IMR-90 (cell line): Measurements from ENCODE around the gene WASF1. TPM values are rescaled to one million over a fixed set of nuclear protein-coding genes. Genes with fewer than 3 reads are reported as not detected.

Experiments used
- ATAC-seq: fragments of 200-7000 bp; cut with Tn5 transposase; 2 replicates; pipeline ENCODE4 v1.9.1; 2020; ENCODE audit warnings: low read depth, mild to moderate bottlenecking, moderate library complexity
- BruUV-seq: library from RNA; stranded (reverse); fragments of 400-500 nt; replicated peaks from 2 replicates; lab custom pipeline; 2021; lab: Mats Ljungman, UMichigan
- CTCF ChIA-PET: fragments of 300-600 bp; formaldehyde crosslinking; extraction: SDS; loops from one replicate; lab custom pipeline; 2021; ENCODE audit warnings: antibody characterized with exemption; lab: Yijun Ruan, JAX
- POLR2A ChIA-PET: fragments of 300-600 bp; sonication (Branson Sonifier 250); formaldehyde crosslinking; loops from one replicate; lab custom pipeline; 2022; ENCODE audit warnings: antibody characterized with exemption; ENCODE audit not compliant: unreplicated experiment; lab: Charles Lee
- DNase-seq: peaks from one replicate; pipeline ENCODE4 v3.0.0; 2013
- H2AFZ ChIP-seq: replicated peaks from 2 replicates; pipeline ENCODE3; 2013; ENCODE audit warnings: low read length, mild to moderate bottlenecking; ENCODE audit not compliant: poor library complexity
- H2AK5ac ChIP-seq: 2 replicates; pipeline ENCODE4 v1.6.1; 2013; ENCODE audit warnings: low read depth, low read length, inconsistent platforms
- H2AK9ac ChIP-seq: replicated peaks from 2 replicates; pipeline ENCODE3; 2013; ENCODE audit warnings: mild to moderate bottlenecking, low read depth, low read length, moderate library complexity; ENCODE audit not compliant: poor library complexity
- H2BK120ac ChIP-seq: 2 replicates; pipeline ENCODE4 v1.6.1; 2013; ENCODE audit warnings: low read depth, low read length, inconsistent platforms
- H2BK15ac ChIP-seq: 3 replicates; pipeline ENCODE4 v1.6.1; 2013; ENCODE audit warnings: low read depth, low read length, inconsistent platforms
- H2BK20ac ChIP-seq: 2 replicates; pipeline ENCODE4 v1.6.1; 2013; ENCODE audit warnings: low read depth, mild to moderate bottlenecking, inconsistent platforms, low read length, moderate library complexity
- H2BK5ac ChIP-seq: 2 replicates; pipeline ENCODE4 v1.6.1; 2013; ENCODE audit warnings: mild to moderate bottlenecking, low read depth, low read length, inconsistent platforms; ENCODE audit not compliant: poor library complexity, severe bottlenecking
- H3K14ac ChIP-seq: replicated peaks from 2 replicates; pipeline ENCODE4 v1.6.1; 2013; ENCODE audit warnings: low read depth, low read length, inconsistent platforms
- H3K18ac ChIP-seq: 2 replicates; pipeline ENCODE4 v1.6.1; 2013; ENCODE audit warnings: low read depth, low read length, control low read depth
- H3K23ac ChIP-seq: 2 replicates; pipeline ENCODE4 v1.6.1; 2013; ENCODE audit warnings: low read depth, low read length, inconsistent platforms
- H3K27ac ChIP-seq: 2 replicates; pipeline ENCODE4 v1.5.1; 2013; ENCODE audit warnings: mild to moderate bottlenecking, control low read depth, low read length; ENCODE audit not compliant: insufficient read depth
- H3K27me3 ChIP-seq: 2 replicates; pipeline ENCODE4 v1.6.1; 2013; ENCODE audit warnings: low read length; ENCODE audit not compliant: control insufficient read depth, insufficient read depth
- H3K36me3 ChIP-seq: 2 replicates; pipeline ENCODE4 v1.6.1; 2013; ENCODE audit warnings: low read length, mixed read lengths; ENCODE audit not compliant: control insufficient read depth, insufficient read depth
- H3K4ac ChIP-seq: 2 replicates; pipeline ENCODE4 v1.6.1; 2013; ENCODE audit warnings: low read depth, low read length, inconsistent platforms
- H3K4me1 ChIP-seq: 2 replicates; pipeline ENCODE4 v1.6.1; 2013; ENCODE audit warnings: low read length, mixed read lengths; ENCODE audit not compliant: control insufficient read depth, insufficient read depth
- H3K4me2 ChIP-seq: 2 replicates; pipeline ENCODE4 v1.6.1; 2013; ENCODE audit warnings: low read depth, mild to moderate bottlenecking, control low read depth, low read length, moderate library complexity
- H3K4me3 ChIP-seq: 2 replicates; pipeline ENCODE4 v1.5.1; 2013; ENCODE audit warnings: low read depth, mild to moderate bottlenecking, control low read depth, low read length, moderate library complexity; ENCODE audit not compliant: insufficient read depth
- H3K56ac ChIP-seq: 2 replicates; pipeline ENCODE4 v1.6.1; 2013; ENCODE audit warnings: low read length, inconsistent platforms; ENCODE audit not compliant: insufficient read depth; ENCODE audit errors: extremely low read depth
- H3K79me1 ChIP-seq, 2 experiments: 2 replicates each; pipeline ENCODE4 v1.6.1; 2013; ENCODE audit warnings: low read length in 2 of 2, inconsistent platforms in 1 of 2, low read depth in 1 of 2
- H3K9ac ChIP-seq: 2 replicates; pipeline ENCODE4 v1.6.1; 2013; ENCODE audit warnings: low read depth, low read length, control low read depth
- H3K9me1 ChIP-seq: 2 replicates; pipeline ENCODE4 v1.6.1; 2013; ENCODE audit warnings: low read length, inconsistent platforms; ENCODE audit not compliant: insufficient read depth
- H3K9me3 ChIP-seq: 2 replicates; pipeline ENCODE4 v1.6.1; 2013; ENCODE audit warnings: low read length; ENCODE audit not compliant: control insufficient read depth, insufficient read depth
- H4K20me1 ChIP-seq: 2 replicates; pipeline ENCODE4 v1.6.1; 2013; ENCODE audit warnings: low read length, inconsistent platforms; ENCODE audit not compliant: insufficient read depth
- H4K5ac ChIP-seq: 2 replicates; pipeline ENCODE4 v1.6.1; 2013; ENCODE audit warnings: mild to moderate bottlenecking, low read depth, low read length, control low read depth
- H4K8ac ChIP-seq, 2 experiments: 2 replicates each; pipeline ENCODE4 v1.6.1; 2013; ENCODE audit warnings: low read depth in 2 of 2, low read length in 2 of 2, control low read depth in 1 of 2, inconsistent platforms in 1 of 2
- H4K91ac ChIP-seq: 2 replicates; pipeline ENCODE4 v1.6.1; 2013; ENCODE audit warnings: low read depth, low read length, inconsistent platforms; ENCODE audit not compliant: insufficient read depth
- CEBPB ChIP-seq: IDR thresholded peaks from 2 replicates; pipeline ENCODE4 v1.6.1; 2012; ENCODE audit warnings: low read depth, low read length, improper control_type of control experiment
- CHD1 ChIP-seq: IDR thresholded peaks from 2 replicates; pipeline ENCODE4 v1.6.1; 2012; ENCODE audit warnings: low read depth, low read length, improper control_type of control experiment
- ELK1 ChIP-seq: fragments of 150-350 bp; IDR thresholded peaks from 2 replicates; pipeline ENCODE4 v1.6.1; 2016; ENCODE audit warnings: low read depth, mild to moderate bottlenecking, low read length, moderate library complexity, borderline replicate concordance
- FOS ChIP-seq: fragments of 150-350 bp; IDR thresholded peaks from 2 replicates; pipeline ENCODE4 v1.6.1; 2016; ENCODE audit warnings: low read depth, low read length
- MAFK ChIP-seq: IDR thresholded peaks from 2 replicates; pipeline ENCODE4 v1.6.1; 2012; ENCODE audit warnings: low read depth, low read length, improper control_type of control experiment
- MAZ ChIP-seq: IDR thresholded peaks from 2 replicates; pipeline ENCODE4 v1.6.1; 2012; ENCODE audit warnings: low read depth, mild to moderate bottlenecking, low read length, improper control_type of control experiment, moderate library complexity, borderline replicate concordance
- MXI1 ChIP-seq: IDR thresholded peaks from 2 replicates; pipeline ENCODE4 v1.6.1; 2012; ENCODE audit warnings: low read depth, mild to moderate bottlenecking, low read length, moderate library complexity, borderline replicate concordance
- NFE2L2 ChIP-seq: fragments of 150-350 bp; IDR thresholded peaks from 2 replicates; pipeline ENCODE4 v1.6.1; 2016; ENCODE audit warnings: low read depth, mild to moderate bottlenecking, low read length
- POLR2A ChIP-seq: IDR thresholded peaks from 2 replicates; pipeline ENCODE4 v1.6.1; 2012; ENCODE audit warnings: mild to moderate bottlenecking, low read depth, low read length
- RAD21 ChIP-seq: IDR thresholded peaks from 2 replicates; pipeline ENCODE4 v1.6.1; 2012; ENCODE audit warnings: low read length, improper control_type of control experiment
- RCOR1 ChIP-seq: IDR thresholded peaks from 2 replicates; pipeline ENCODE4 v1.6.1; 2012; ENCODE audit warnings: mild to moderate bottlenecking, low read length, improper control_type of control experiment; ENCODE audit not compliant: insufficient replicate concordance
- RFX5 ChIP-seq: IDR thresholded peaks from 2 replicates; pipeline ENCODE4 v1.8.0; 2012; ENCODE audit warnings: low read depth, mild to moderate bottlenecking, low read length, moderate library complexity
- SMC3 ChIP-seq: fragments of 150-350 bp; IDR thresholded peaks from 2 replicates; pipeline ENCODE4 v1.6.1; 2016; ENCODE audit warnings: low read depth, mild to moderate bottlenecking, antibody characterized with exemption, low read length, moderate library complexity
- USF2 ChIP-seq: fragments of 150-350 bp; IDR thresholded peaks from 2 replicates; pipeline ENCODE4 v1.6.1; 2017; ENCODE audit warnings: mild to moderate bottlenecking, antibody characterized with exemption, low read length, low read depth
- WGBS, 2 experiments: methylation state at CpG; one replicate each; pipeline versions ENCODE4 v1.1.5 to v1.1.7; 2013; ENCODE audit warnings: missing lambda C conversion rate in 2 of 2; ENCODE audit not compliant: insufficient read length in 1 of 2; ENCODE audit errors: extremely low coverage in 2 of 2; 5-methylcytosine and 5-hydroxymethylcytosine counted together
- dilution Hi-C: fragments of 300-500 bp; cut with HindIII; formaldehyde crosslinking; loops from one replicate; pipeline ENCODE4 v1.14.3; 2018; ENCODE audit warnings: low sequenced_read_pairs; ENCODE audit not compliant: unreplicated experiment
- in situ Hi-C: fragments of 300-500 bp; cut with MboI; formaldehyde crosslinking; loops from 3 replicates; pipeline ENCODE4 v1.14.3; 2019; ENCODE audit warnings: low sequenced_read_pairs, inconsistent platforms, mixed read lengths
- intact Hi-C: fragments of 100-400 bp; cut with micrococcal nuclease; formaldehyde crosslinking; loops from 2 replicates; pipeline ENCODE4 v1.10.0; 2022
- polyA plus RNA-seq, 3 experiments: library from polyadenylated mRNA; depleted of rRNA; stranded (reverse); fragments of >200 nt; gene quantifications; 2 replicates each; pipeline ENCODE4 v1.2.3, GENCODE V29; 2012; ENCODE audit warnings: low replicate concordance in 1 of 3
- total RNA-seq: library from RNA; depleted of rRNA; stranded (reverse); fragments of >200 nt; gene quantifications from 2 replicates; pipeline ENCODE4 v1.2.3, GENCODE V29; 2012
- TF ChIP-seq, protein P1 (sequence below): conservative IDR thresholded peaks from 2 replicates; pipeline ENCODE4 v1.5.1; 2012; ENCODE audit warnings: mild to moderate bottlenecking, low read depth, low read length, improper control_type of control experiment

Gene WASF1
- total and polyA plus RNA-seq, 2 of the 4 experiments (the other 2 are of a cell fraction) = 3.0 to 17.3 TPM

GRCh38 chr6:110063594-110064263 is 115.7 kb downstream of the WASF1 start:
- Histone ChIP-seq H3K56ac (no peak overlapping the region), H3K27ac (no peak overlapping the region), H3K27me3 (peaks cover 35% of the 10 kb centered on the region), H3K14ac (no peak overlapping the region), H3K18ac (no peak overlapping the region), H3K9me3 (0 out of 2 replicates have a peak, but pooled peaks cover 2% of the 10 kb centered on the region), H3K4ac (no peak overlapping the region), H3K4me1 (no peaks in the 10 kb centered on the region), H2AFZ (no peak overlapping the region), H2BK5ac (no peak overlapping the region), H3K36me3 (no peaks in the 10 kb centered on the region), H2BK15ac (no peak overlapping the region), H4K8ac (no peak overlapping the region), H3K4me2 (no peak overlapping the region), H2AK9ac (no peak overlapping the region), H4K5ac (no peak overlapping the region), H3K79me1 (no peaks in the 10 kb centered on the region), H3K9me1 (no peaks in the 10 kb centered on the region), H3K4me3 (no peak overlapping the region), H2BK120ac (no peak overlapping the region), H3K23ac (no peak overlapping the region), H4K91ac (no peak overlapping the region), H4K20me1 (no peaks in the 10 kb centered on the region), H2AK5ac (no peak overlapping the region), H2BK20ac (no peak overlapping the region), H3K9ac (no peak overlapping the region)
- no peak for DNase-seq
- intact Hi-C loops = no loop called here
- in situ Hi-C loops = no loop called here
- ChIA-PET CTCF (no interaction called here), POLR2A (no interaction called here)
- ATAC-seq = no peak
- dilution Hi-C loops = no loop called here
- TF ChIP-seq SMC3 = no peak
- TF ChIP-seq RAD21 = no peak
- no peak for TF ChIP-seq FOS
- TF ChIP-seq CHD1 = no peak
- no peak for TF ChIP-seq CEBPB
- no peak for TF ChIP-seq MAZ
- TF ChIP-seq, protein P1, sequence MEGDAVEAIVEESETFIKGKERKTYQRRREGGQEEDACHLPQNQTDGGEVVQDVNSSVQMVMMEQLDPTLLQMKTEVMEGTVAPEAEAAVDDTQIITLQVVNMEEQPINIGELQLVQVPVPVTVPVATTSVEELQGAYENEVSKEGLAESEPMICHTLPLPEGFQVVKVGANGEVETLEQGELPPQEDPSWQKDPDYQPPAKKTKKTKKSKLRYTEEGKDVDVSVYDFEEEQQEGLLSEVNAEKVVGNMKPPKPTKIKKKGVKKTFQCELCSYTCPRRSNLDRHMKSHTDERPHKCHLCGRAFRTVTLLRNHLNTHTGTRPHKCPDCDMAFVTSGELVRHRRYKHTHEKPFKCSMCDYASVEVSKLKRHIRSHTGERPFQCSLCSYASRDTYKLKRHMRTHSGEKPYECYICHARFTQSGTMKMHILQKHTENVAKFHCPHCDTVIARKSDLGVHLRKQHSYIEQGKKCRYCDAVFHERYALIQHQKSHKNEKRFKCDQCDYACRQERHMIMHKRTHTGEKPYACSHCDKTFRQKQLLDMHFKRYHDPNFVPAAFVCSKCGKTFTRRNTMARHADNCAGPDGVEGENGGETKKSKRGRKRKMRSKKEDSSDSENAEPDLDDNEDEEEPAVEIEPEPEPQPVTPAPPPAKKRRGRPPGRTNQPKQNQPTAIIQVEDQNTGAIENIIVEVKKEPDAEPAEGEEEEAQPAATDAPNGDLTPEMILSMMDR = no peak
- TF ChIP-seq MXI1 = no peak
- TF ChIP-seq NFE2L2 = no peak
- no peak for TF ChIP-seq POLR2A
- TF ChIP-seq RCOR1 = no peak
- TF ChIP-seq RFX5 = no peak
- no peak for TF ChIP-seq MAFK
- TF ChIP-seq ELK1 = no peak
- TF ChIP-seq USF2 = no peak
- no TSS peak for BruUV-seq
- WGBS, 2 experiments = 41% methylated on average over 5 of the region's 6 CpGs; no CpG with 5 or more reads in 1 of the 2 experiments
